Femur (tissue), 1 donor: ENCODE measurements around the gene KCNT1.
A peak's percentile ranks its signal among the peaks of the same experiment; 100 is the strongest.

ENCODE experiments used
- DNase-seq: peaks from one replicate; pipeline ENCODE4 v3.0.0-alpha.2; 2017

KCNT1 gene

DNA sequence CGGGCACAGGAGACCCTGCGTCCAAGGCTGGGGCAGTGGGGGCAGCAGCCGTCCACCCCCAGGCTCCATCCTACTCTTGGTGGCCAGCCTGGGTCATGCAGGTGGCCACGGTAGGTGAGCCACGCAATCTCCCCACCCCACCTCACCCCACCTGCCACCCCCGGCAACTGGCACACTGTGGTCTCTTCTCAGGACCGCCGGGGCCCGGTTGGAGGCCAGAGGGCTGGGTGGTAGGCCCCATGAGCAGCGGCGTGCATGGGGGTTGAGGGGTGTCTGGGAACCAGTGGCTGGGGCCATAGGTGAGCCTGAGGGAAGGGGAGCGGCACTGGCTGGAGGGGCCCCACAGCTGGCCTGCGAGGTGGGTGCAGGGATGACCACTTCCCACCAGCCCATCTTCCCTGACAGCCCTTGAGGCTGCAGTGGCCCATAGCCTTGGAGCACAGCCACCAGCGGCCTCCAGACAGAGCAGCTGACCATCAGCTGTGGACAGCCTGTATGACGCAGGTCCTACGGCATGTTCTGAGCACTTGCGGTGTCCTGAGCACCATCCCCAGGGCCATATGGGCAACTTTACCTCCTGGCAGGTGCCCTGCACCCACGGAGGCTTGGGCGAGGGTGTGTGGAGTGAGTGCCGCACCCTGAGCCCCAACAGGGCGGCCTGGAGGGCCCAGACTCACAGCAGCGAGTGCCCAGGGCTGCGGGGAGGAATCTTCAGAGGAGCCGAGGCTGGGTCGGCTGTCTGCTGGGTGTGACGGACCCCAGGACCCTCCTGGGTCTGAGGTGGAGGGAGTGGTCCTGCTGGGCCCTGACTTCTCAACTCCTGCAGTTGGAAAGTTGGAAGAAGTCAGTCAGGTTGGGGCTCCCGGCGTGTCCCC, 47.4 kb downstream of the KCNT1 start:
- no peak for DNase-seq

DNA sequence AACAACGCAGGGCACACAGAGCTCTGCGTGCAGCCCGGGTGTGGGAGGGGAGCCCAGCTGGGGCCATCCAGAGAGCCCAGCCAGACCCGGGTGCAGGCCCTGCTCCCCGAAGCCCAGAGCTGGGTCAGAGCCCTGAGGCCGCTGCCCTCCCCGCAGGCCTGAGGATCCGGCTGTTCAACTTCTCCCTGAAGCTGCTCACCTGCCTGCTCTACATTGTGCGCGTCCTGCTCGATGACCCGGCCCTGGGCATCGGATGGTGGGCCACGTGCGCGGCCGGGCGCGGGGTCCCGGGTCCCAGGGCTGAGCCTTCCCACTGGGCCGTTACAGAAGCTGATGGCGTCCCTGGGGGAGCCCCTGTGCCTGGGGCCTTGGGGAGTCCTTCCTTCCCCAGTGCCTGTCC, 48.8 kb downstream of the KCNT1 start:
- no peak for DNase-seq

GRCh38 chr9:135751501-135751900, 49.5 kb downstream of the KCNT1 start:
- DNase-seq, result no peak

- no peak for DNase-seq
These were observed 50.6 kb downstream of the KCNT1 start for GRCh38 chr9:135752281-135753204.

- no peak for DNase-seq
These were observed 51.6 kb downstream of the KCNT1 start for GRCh38 chr9:135753391-135754105.

- no peak for DNase-seq
These were observed 54.6 kb downstream of the KCNT1 start for GRCh38 chr9:135756576-135756975.

DNA sequence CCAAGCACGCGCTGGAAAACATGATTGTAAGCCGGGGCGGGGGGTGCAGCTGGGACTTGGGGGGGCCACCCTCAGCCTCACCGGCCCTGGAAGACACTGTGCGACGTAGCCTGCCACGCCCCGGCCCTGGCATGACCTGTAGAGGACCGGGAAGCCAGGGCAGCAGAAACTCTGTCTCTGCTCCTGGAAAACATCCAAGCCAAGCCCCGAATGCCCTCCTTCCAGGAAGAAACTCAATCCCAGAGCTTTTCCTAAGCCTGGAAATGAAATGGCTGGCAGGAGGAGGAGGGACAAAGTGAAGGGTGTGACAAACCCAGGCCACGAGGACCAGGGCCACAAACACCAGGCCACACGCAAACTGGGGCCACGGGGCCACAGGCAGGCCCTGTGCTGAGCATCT, 55.4 kb downstream of the KCNT1 start:
- DNase-seq, result peak; percentile 59

GRCh38 chr9:135758056-135758455, 56.1 kb downstream of the KCNT1 start:
- DNase-seq, result no peak

DNA sequence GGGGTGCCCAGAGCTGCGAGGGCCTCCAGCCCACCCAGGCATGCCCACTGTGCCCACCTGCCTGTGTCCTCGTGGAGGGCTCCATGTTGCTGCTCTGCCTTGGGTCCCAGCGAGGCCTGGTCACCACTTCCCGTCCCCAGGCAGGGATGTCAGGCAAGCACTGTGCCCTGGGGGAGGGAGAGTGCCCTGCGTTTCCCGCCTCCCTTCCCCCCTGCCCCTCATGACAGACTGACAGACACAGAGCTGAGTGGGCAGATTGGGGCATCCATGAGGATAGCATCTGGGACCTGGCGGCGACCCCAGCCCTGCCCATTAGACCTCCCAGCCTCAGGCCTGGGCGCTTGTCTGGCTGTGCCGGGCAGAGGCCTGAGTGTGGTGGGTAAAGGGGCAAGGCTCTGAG, 56.9 kb downstream of the KCNT1 start:
- no peak for DNase-seq

GRCh38 chr9:135759676-135760300, 57.8 kb downstream of the KCNT1 start:
- DNase-seq, result no peak

DNA sequence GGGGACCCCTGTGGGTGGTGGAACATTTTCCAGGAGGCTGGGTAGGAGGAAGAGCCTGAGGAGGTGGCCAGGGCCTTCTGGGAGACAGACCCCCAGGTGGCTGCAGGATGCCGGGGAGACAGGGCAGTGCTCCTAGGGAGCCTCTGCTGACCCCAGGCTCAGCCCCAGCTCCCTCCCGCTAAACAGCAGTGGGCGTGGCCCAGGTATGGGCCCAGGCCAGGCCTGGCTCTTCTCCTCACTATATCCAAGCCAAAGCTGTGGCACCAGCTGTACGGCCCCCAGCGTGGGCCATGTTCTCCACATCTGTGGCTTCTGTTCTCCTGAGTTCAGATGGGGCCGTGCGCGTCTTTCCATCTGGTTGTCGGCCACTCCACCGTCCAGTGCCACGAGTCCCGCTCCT, 58.5 kb downstream of the KCNT1 start:
- DNase-seq, result no peak

- DNase-seq, result no peak
These were observed 59.3 kb downstream of the KCNT1 start for GRCh38 chr9:135761150-135761844.

DNA sequence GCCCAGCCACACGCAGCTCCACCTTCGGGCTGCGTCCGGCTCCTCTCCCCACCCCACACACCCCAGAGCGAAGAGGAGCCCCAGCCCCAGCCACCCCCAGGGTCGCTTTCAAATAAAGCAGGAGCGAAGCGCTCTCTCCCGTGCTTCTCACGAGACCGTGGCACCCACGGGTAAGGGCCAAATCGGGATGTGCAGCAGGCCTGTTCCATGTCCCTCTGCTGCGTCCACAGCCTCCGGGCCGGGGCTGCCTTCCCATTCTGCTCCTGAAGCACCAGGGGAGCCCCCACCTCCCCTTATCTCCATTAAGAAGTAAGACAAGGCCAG, 59.8 kb downstream of the KCNT1 start:
- DNase-seq, result no peak

DNA sequence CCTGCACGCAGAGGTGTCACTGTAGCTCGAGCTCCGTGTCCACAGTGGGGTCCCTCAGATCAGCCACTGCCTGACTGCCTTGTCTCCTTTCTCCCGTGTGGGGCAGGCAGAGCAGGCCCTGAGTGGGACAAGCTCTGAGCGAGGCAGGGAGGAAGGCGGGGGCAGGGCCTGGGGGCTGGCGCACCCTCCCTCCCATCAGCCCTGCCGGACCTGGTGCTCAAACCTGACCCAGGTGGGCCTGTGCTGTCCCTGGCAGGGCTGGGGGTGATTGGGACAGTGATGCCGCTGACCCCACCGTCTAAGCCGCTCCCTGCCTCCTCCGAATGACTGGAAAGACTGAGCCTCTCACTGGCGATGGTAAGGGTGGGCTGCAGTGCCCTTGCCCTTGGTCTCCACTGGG, 60.9 kb downstream of the KCNT1 start:
- DNase-seq, result no peak

DNA sequence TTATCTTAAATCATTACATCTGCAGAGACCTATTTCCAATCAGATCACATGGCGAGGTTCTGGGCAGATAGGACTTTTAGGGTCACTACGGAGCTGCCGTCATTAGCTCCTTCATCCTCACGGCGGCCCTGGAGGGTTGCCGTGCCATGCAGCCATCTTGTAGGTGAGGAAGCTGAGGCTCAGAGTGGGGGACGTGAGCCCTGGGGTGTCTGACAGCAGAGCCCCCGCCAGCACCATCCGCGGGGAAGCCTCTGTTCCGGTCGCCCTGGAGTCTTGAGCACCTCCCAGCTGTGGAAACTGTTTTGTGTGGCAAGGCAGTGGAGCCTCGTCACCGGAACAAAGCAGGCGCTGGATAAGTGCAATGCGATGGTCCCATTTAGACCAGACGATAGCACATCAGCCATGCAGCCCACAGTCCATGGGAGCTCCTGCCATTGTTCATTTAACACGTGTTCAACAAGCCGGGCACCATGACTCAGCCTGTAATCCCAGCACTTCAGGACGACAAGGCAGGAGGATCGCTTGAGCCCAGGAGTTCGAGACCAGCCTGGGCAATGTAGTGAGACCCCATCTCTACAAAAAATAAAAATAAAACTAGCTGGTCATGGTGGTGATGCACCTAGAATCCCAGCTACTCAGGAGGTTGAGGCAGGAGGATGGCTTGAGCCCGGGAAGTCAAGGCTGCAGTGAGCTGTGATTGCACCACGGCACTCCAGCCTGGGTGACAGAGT, 61.9 kb downstream of the KCNT1 start:
- DNase-seq, result no peak

- no peak for DNase-seq
These were observed 62.7 kb downstream of the KCNT1 start for GRCh38 chr9:135764731-135765130.

DNA sequence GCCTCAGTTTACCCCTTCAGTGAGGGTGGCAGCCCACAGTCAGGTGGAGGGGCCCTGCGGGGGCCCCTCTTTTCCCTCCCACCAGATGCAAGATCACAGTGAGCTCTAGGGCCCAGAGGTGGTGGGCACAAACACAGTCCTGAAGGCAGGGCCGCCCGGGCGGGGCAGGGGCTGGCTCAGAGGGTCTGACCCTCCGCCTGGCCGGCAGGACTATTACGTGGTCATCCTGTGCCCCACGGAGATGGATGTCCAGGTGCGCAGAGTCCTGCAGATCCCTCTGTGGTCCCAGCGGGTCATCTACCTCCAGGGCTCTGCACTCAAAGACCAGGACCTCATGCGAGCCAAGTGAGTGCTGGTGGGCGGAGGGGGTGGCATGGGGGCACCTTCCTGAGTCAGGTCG, 63.4 kb downstream of the KCNT1 start:
- no peak for DNase-seq

- no peak for DNase-seq
These were observed 64.3 kb downstream of the KCNT1 start for GRCh38 chr9:135766251-135766650.

DNA sequence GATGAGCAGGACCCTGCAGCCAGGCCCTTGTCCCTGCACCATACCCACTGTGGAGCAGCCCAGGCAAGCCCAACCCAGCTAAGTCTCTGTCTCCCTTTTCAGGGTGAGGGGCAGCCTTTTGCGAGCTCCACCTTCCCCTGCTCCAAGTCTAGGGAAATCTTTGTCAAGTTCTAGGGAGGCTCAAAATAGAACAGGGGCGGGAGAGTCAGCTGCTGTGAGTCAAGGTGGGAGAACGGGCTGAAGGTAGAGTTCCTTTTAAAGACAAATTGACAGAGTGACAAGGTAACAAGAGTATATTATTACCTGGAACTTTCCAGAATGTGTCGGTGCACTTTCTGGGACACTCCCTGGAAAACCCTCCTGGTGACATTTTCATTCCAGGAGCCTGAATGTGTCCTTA, 64.7 kb downstream of the KCNT1 start:
- DNase-seq, result no peak

DNA sequence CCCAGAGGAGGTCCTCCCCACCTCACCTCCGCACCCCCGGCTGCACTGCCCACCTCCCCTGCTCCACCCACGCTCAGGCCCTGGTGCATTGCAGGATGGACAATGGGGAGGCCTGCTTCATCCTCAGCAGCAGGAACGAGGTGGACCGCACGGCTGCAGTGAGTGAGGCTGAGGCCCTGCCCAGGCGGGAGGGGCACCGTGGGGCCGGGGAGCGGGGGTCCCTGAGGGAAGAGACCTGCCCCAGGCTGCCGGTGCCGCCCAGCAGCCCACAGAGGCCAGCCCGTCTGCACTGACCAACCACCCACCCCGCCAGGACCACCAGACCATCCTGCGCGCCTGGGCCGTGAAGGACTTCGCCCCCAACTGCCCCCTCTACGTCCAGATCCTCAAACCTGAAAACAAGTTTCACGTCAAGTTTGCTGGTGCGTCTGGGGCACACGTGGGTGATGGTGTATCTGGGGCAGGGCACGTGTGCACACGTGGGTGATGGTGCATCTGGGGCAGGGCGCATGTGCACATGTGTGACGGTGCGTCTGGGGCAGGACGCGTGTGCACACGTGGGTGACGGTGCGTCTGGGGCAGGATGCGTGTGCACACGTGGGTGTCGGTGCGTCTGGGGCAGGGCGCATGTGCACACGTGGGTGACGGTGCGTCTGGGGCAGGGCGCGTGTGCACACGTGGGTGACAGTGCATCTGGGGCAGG, 66.7 kb downstream of the KCNT1 start:
- DNase-seq, result no peak
